GM19351 (cell line): ENCODE results near the gene PSMD5.
A peak's percentile ranks its signal among the peaks of the same experiment; 100 is the strongest.
"Not testable (repeated sequence)": the region's sequence is repeated elsewhere in the genome, so short reads cannot be mapped to it uniquely, and the experiment has no call there.

Experiments
- ATAC-seq: cut with Tn5 transposase; IDR thresholded peaks from one replicate; pipeline ENCODE4 v1.9.1; 2021; ENCODE audit warnings: mild to moderate bottlenecking, moderate library complexity; ENCODE audit not compliant: unreplicated experiment

Gene PSMD5

DNA sequence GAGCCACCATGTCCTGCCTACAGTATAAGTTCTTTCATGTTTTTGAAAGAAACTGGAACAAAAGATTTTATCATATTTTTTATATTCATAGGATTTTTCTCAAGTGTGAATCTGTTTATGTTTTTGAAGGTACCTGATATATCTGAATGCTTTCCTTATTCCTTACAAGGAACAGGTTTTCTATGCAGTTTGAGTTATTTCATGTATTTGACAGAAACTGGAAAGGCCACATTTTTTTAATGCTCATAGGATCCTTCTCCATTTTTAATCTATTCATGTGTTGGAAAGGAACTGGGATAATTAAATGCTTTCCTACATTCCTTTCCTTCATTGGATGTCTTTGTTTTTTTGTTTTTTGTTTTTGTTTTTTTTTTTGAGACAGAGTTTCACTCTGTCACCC, 33.8 kb downstream of the PSMD5 start:
- no peak for ATAC-seq

DNA sequence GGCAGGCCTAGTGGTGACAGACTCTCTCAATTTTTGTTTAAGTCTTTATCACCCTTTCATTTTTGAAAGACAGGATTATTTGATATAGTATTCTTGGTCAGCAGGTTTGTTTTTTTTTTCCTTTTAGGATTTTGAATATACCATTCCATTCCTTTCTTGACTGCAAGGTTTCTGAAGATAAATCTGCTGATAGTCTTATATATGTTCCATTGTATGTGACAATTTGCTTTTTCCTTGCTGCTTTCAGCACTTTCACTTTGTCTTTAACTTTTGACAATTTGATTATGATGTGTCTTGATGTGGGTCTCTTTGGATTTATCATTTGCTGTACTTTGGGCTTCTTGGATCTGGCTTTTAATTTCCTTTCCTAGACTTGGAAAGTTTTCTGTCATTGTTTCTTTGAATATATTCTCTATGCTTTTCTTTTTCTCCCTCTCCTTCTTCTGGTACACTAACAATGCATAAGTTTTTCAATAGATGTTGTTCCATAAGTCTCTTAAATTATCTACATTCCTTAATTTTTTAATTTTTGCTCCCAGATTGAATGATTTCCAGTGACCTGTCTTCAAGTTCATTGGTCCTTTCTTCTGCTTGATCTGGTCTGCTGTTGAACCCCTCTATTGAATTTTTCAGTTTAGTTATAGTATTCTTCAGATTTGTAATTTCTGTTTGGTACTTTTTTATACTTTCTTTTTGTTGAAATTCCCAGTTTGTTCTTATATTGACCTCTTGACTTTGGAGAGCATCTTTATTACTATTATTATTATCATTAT, 34.9 kb downstream of the PSMD5 start:
- ATAC-seq = no peak

DNA sequence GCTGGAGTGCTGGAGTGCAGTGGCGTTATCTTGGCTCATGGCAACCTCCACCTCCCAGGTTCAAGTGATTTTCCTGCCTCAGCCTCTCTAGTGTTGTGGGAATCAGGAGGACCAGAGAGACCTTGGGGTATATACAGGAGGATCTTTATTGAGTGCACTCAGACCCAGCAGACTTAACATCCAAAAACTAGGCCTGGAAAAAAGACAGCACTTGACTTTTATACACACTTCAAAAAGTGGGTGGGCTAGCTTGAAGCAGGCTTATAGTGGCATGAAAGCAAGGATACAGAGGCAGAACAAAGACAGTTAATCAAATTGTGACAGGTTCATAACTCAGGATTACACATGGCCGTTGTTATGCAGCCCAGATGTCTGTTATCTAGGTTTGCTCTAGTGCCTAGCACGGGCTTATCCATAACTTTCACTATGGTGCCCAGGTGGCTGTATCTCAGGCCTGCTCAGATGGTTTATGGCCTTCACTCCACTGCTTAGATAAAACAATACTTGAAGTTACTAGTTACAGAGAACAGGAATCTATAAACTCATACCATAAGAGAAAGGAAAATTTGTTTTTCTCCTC, 37.8 kb downstream of the PSMD5 start:
- ATAC-seq = not testable (repeated sequence)

DNA sequence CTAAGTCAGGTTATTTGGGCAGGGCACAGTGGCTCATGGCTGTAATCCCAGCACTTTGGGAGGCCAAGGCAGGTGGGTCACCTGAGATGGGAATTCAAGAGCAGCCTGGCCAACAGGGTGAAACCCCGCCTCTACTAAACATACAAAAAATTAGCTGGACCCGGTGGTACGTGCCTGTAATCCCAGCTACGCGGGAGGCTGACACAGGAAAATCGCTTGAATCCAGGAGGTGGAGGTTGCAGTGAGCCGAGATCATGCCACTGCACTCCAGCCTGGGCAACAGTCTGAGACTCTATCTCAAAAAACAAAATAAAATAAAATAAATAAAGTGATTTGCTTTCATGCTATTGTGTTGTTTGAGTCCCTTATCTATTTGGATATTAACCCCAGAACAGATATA, 41.3 kb downstream of the PSMD5 start:
- no peak for ATAC-seq

DNA sequence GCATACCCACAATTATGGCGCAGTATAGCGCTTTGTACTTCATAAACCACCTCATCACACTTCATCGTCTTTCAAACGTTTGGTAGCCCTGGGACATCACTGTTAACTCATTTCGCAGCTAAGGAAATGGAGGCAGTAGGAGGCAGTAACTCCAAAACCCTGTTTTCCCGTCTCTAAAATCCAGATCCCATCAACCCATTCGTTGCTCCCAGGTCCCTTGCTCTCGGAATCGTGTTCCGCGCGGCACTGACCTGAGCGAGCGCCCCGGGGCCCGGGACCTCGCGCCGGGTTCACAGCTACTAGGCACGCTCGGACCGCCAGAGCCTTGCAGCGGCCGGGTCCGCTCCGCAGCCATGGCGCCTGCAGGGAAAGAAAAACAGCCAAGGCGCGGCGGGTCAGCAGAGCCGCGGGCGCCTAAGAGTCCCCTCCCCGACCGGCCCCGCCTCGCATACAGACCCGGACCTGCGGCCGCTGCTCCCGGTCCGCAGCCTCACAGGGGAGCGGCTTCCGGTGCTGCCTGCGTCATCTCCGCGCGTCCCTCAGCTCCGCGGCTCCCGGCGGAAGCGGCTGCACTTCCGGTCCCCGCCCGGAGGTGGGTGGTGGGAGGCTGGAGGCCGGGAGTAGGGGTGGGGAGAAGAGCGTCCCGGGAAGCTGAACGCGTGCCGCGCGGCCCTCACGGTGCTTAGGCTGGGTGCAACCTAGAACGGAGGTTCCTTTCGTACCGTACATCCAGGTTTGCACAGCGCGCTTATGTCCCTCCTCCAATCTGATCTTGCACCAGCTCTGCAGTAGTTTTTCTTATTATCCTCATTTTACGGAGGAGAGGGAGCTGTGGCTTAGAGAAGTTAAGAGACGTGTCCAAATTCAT, 49.6 kb downstream of the PSMD5 start, which contains the start of gene FBXW2:
TSS of gene FBXW2 (minus strand) at position 519 of the 868 bp plus-strand sequence. CDS start 5,158 bp downstream, outside the sequence.
- ATAC-seq = peak; percentile 94

DNA sequence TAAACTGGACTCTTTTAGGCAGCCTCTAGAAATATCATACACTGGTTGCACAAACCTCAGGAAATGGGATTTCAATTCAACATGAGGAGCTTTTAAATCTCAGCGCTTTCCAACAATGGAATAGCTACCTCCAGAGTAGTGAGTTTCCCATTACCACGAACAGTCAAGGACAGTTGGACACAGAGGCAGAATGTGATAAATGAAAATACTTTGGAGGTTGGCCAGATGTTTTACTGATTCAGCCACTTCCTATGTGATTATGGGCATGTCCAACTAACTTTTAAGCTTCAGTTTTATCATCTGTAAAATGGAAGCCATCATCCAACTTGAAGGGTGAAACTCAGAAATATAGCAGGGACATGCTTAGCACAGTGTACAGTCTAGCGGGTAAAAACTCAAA, 51.6 kb downstream of the PSMD5 start:
- ATAC-seq = no peak

DNA sequence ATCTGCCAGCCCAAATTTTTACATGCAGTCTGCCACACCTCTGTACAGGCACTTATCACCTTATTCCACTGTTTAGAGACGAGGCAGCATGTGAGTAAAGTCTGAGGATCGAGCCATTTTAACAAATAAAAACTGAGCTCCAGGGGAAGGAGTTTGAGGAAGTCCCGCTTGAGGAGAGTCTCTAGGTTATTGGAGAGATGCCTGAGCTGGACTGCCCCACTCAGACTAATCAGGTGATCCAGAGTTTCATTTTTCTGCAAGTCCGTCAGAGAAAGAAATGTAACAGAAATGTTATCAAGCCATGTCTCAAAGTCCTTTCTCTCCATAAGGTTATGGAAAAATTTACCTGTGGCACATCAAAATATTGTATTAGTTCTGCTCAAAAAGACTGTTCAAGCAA, 54.8 kb downstream of the PSMD5 start:
- ATAC-seq = no peak

DNA sequence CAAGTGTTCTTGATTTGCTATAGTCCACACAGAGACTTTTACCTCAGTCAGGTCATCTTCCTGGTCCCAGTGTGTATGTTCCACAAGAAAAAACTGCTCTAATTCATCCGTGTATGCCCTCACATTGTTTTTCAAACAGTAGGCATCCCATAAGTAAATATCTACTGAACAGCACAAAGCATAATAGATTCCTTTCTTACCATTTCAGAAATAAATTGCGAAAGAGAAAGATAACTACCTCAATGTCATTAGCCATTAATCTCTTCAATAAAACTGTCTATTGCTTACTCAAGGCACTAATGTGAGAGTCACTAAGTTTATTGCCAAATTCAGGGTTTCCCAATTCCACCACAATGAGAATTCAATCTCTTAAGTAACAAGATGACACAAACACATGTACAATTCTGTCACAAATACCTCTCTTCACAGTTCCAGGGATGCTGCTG, 59.1 kb downstream of the PSMD5 start:
- ATAC-seq = no peak

DNA sequence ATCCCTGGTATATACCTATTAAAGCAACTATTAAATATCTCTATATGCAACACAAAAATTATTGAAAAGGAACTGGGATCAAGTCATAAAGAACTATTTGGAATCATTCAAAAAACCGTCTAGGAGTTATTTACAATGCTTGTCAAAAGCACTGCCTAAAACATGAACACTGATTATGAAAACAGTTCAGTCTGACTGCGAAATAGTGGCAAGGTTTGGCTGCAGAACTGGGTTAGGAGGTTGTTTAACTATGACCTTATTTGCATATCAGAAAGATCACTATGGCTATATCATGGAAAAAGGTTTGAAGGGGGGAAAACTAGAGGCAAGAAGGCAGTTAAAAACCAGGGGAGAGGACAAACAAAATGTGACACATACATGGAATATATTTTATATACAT, 61.5 kb downstream of the PSMD5 start:
- ATAC-seq = no peak

DNA sequence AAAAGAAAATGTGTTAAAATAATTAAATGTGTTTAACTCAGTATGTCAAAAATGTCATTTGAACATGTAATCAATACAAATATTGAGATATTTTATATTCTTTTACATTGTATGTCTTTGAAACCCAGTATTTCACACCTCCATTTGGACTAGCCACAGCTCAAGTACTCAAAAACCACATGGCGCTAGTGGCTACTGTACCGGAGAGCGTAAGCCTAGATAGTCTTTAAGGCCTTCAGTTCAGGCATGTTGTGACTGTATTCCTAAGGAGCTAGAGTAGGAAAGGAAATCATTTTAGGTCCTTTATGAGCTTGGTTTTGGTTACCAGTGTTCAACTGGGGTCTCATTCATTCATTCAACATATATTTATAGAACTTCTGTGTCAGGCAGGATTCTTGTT, 62.4 kb downstream of the PSMD5 start:
- ATAC-seq = no peak

DNA sequence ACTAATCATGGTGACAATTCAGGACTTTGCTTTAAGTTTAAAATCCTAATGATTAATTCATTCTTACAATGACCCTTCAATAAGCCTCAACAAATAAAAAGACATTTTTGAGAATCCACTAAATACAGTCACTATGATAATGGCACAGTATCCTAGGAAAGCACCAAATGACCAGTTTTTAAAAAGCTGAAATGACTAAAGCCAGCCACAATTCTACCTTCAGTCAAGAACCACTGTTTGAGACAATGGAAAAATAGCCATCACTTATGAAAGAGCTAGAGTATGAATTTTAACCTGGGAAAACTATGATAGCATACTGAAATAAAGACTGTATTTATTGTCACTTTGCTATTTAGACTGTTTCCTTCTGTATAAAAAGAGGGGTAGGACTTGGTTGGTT, 63.5 kb downstream of the PSMD5 start:
- ATAC-seq = no peak

DNA sequence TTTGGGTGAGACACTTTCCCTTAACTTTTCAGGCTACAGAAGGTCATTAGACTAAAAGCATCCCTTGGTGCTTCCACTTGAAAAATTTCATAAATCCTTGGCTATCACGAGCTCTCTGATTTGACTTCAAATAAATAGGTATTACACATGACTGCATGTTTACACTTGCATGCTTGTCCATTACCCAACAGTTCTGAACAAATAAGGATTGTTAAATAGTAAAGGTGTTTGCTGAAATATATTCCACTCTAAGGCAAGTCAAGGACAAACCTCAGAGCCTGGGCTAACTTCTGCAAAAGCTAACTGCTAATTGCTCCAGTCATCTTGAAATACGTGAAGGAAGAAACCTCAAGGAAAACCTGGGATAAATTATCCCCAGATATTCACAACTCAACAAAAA, 64.0 kb downstream of the PSMD5 start:
- ATAC-seq = no peak

DNA sequence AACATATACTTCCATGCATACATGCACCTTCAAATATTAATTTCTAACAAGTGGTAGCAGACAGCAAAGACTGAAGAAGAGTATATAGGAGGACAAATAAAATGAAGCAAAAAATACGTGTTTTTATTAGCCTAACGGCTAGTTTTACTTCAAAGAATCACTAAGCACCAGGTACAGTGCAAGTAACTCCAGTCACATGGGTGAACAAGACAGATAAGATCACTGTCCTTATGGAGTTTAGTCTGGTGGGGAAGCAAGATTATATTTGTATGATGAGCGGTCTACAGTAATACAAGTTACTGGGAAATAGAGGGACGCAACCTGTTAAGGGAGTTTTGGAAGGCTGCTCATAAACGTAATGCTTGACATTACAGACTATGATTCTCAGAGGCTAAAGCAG, 65.5 kb downstream of the PSMD5 start:
- ATAC-seq = no peak

DNA sequence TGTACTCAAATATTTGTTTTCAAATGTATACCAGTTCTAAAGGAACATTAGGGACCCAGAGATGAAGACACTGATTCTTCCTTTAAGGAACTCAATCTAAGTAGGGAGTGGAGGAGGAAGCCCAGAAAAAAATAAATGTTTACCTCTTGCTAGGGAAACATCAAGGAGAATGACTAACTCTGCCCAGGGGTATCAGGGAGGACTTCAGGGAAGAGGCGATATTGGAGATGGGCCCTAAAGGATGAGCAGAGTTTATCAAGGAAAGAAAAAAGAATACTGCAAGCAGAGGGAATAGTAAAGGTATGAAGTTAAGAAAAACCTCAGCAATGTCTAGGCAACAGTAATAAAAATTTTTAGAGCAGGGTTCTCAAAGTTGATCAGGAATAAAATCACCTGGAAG, 65.9 kb downstream of the PSMD5 start:
- ATAC-seq = no peak

DNA sequence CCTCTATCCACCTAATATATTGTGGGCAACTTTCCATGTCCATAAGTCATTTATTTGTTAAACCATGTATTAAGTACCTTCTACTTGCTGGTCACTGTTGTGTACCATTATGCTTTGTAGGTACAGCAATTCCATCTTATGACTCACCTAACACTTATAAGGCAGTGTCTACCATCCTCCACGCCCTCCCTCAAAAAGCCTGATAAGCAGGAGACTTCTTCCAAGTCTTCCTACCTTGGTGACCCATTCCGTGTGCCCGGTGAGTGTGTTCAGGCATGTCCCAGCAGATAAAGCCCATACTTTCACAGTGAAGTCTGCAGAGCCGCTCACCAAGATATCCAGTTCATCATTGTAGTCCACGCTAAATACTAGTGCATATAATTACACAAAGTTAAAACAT, 66.9 kb downstream of the PSMD5 start:
- ATAC-seq = no peak

DNA sequence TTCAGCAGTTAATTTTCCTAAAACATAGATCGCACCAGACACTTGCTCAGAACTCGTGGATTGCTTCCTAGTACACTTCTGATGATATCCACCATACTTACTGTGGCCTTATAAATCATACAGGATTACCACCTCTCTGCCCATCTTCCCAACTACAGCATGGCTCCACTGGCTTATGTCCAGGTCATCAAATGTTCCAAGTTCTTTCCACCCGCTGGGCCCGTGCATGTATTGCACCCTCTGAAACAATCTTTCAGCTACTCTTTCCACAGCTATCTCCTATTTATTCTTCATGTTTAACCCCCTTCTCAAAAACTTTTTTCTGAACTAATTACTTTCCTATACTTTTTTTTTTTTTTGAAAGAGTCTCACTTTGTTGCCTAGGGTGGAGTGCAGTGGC, 68.0 kb downstream of the PSMD5 start:
- no peak for ATAC-seq

DNA sequence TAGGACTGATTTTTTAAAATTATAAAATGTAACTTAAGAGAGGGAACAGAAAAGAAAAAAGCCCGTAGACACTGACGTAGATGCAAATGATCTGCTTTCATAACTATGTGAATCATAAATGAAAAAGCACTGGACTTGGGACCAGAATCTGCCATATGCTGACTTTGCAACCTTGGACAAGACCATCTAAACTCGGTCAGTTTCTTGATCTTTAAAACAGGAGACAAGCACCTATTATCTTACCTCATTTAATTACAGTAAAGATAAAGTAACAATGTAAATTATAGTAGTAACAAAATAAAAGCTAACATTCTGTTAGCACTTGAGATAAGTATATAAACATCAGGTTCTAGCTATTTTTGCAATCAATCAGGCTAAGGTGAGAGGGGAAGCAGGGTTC, 69.5 kb downstream of the PSMD5 start:
- no peak for ATAC-seq

DNA sequence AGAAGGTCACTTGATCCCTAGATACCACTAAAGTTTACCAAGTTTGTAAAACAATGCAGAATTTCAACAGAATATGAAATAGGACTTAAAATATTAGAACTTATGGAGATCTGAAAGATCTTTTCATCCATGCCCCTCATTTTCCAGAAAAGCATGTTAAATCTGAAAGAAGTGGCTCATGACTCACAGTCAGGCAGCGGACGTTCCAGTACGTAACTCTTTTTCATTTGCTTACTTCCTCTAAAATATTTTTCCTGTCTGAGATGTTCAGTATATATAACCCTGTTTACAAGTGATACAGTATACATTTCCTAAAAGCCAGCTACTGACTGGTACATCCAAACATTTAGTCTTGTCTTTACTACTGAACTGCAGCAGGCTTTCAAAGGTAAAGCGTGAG, 71.8 kb downstream of the PSMD5 start:
- ATAC-seq = no peak

DNA sequence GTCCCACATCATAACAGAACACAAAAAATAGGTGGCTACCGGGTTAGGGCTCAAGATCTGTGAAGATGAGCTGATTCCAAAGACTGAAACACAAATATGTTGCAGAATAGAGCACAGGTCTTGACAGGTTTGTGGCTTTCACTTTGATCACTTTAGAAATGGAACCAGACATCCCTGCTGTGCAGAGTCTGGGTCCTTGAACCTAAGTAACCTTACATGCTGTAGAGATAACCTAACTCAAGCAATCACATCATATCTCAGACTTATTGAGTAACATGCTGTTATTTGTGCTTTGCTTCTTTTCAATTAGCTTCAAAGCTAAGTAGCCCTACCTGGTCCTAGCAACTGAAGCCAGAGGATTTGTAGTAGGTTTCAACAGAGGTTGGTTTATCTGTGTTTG, 73.8 kb downstream of the PSMD5 start:
- no peak for ATAC-seq

DNA sequence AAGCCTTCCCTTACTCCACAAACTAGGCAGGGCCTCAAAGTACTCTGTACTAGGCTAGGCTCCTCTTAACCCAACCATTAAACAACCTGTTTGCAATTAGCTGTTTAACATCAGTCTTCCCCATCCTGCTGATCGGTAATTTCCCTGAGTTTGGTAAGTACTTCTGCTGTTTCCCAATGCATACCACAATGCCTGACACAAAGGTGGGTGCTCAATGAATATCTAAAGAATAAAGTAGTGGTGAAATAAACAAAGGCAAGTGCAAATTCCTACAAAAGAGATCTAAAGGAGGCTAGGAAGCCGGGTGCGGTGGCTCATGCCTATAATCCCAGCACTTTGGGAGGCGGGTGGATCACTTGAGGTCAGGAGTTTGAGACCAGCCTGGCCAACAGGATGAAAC, 74.5 kb downstream of the PSMD5 start:
- no peak for ATAC-seq

DNA sequence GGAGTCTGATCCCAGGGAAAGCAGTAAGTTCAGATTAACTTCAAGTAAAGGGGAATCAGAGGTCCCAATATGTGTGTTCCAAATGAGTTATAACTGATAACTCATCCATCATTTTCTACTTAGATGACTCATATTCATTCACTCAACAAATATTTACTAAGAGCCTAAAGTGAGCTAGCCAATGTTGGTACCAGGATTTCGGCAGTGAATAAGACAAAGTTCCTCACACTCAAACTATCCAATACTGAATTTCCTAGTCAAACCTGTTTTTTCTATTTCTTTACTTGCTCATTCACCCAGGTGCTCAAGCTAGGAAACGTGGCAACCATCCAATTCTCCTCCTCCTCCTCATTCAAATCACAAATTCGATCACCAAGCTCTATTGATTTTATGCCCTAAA, 75.3 kb downstream of the PSMD5 start:
- no peak for ATAC-seq
